Sigmoid colon (tissue), 4 donors: ENCODE results near the gene QRFP.

Experiments
- CTCF ChIP-seq, 4 experiments: fragments of 450-650 bp in 3 of 4; fragments of 200-600 bp in 1 of 4; IDR thresholded peaks; one replicate each; pipeline ENCODE4 v1.5.1; 2016 to 2019; ENCODE audit warnings: antibody characterized with exemption in 4 of 4, mild to moderate bottlenecking in 3 of 4, moderate library complexity in 2 of 4
- POLR2AphosphoS5 ChIP-seq, 4 donors: sonication (generic); formaldehyde crosslinking; IDR thresholded peaks; one replicate each; pipeline ENCODE4 v1.6.1; 2017; ENCODE audit warnings: antibody characterized with exemption in 4 of 4

DNA sequence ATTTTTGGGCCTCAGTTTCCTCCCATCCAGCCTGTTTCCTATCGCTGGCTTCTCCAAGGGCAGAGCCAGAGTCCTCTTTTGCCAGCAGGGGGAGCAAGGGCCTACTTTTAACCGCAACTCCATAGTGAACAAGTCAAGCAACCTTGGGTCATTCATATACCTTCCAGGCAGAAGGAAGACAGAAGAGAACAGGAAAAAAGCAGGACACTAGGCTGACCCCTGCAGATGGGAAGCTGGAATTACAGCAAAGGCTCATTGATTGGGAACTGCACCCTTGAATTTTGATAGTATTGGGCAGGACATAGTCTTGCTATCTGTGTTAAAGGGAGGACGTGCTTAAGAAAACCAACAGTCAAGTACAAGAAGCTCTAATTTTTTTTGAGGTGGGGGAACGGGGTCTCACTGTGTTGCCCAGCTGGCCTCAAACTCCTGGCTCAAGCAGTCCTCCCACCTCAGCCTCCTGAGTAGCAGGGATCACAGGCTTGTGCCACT lies 30.1 kb downstream of the QRFP start:
- TF ChIP-seq CTCF (IDR thresholded peaks at IDR 0.05) (peak in 3 of 4 experiments; percentile 79 to 87 (median 86)), POLR2AphosphoS5 (IDR thresholded peaks at IDR 0.05) (peak in 2 of 4 donors; percentile 11 to 21)
